Measurements from ENCODE around the gene UBAC2. TPM values are rescaled to one million over a fixed set of nuclear protein-coding genes. Genes with fewer than 3 reads are reported as not detected.

The UBAC2 gene
- total and polyA plus RNA-seq, 2 of the 4 experiments (the other 2 are of a cell fraction): 20.8 to 36.3 TPM

GRCh38 chr13:99282264-99283231 lies 81.9 kb downstream of the UBAC2 start:
- in situ Hi-C loops (cut with MboI; ENCODE audit: low sequenced_read_pairs): no loop called here
- H3K18ac ChIP-seq (ENCODE audit: low read depth, low read length): no peak overlapping the region

More at GRCh38 chr13:99282264-99283231, 81.9 kb downstream of the UBAC2 start:
- Histone ChIP-seq H4K20me1 (ENCODE audit: insufficient read depth, low read length) (no peaks in the 10 kb centered on the region), H3K9me1 (ENCODE audit: insufficient read depth, low read length) (no peaks in the 10 kb centered on the region), H3K4me3 (ENCODE audit: insufficient read depth, low read depth, low read length) (no peak overlapping the region), H3K4me1 (ENCODE audit: control insufficient read depth, insufficient read depth, low read length) (peaks cover 6% of the 10 kb centered on the region; the same call in 1 of the 2 replicates), H3K36me3 (ENCODE audit: control insufficient read depth, insufficient read depth, low read length) (no peaks in the 10 kb centered on the region; the same call in 1 of the 2 replicates), H3K9ac (ENCODE audit: low read depth, low read length) (no peak overlapping the region), H4K91ac (ENCODE audit: insufficient read depth, low read depth, low read length) (no peak overlapping the region), H3K27me3 (ENCODE audit: control insufficient read depth, insufficient read depth, low read length) (no peaks in the 10 kb centered on the region), H3K9me3 (ENCODE audit: control insufficient read depth, insufficient read depth, low read length) (no peaks in the 10 kb centered on the region), H3K4me2 (ENCODE audit: low read depth, low read length) (no peak overlapping the region), H2BK120ac (ENCODE audit: low read depth, low read length) (no peak overlapping the region), H2AK5ac (ENCODE audit: low read depth, low read length) (no peak overlapping the region), H2BK5ac (ENCODE audit: low read depth, low read length, poor library complexity, severe bottlenecking) (no peak overlapping the region), H2AK9ac (replicated peaks; ENCODE audit: low read depth, low read length, poor library complexity) (no peak overlapping the region), H4K5ac (ENCODE audit: low read depth, low read length) (no peak overlapping the region), H2BK20ac (ENCODE audit: low read depth, low read length) (no peak overlapping the region), H2BK15ac (ENCODE audit: low read depth, low read length) (no peak overlapping the region), H3K14ac (replicated peaks; ENCODE audit: low read depth, low read length) (no peak overlapping the region), H3K56ac (ENCODE audit: extremely low read depth, insufficient read depth, low read length) (no peak overlapping the region), H3K79me1 (ENCODE audit: low read depth in 1 of 2, low read length in 2 of 2) (peaks cover 6 to 9% of the 10 kb centered on the region in 2 experiments; a peak in 2 of 4 replicates), H3K27ac (ENCODE audit: insufficient read depth, low read length) (no peak overlapping the region), H3K4ac (ENCODE audit: low read depth, low read length) (no peak overlapping the region), H3K23ac (ENCODE audit: low read depth, low read length) (no peak overlapping the region), H4K8ac (ENCODE audit: low read depth in 2 of 2, low read length in 2 of 2) (no peak overlapping the region), H2AFZ (replicated peaks; ENCODE audit: low read length, poor library complexity) (no peak overlapping the region)
- no peak for DNase-seq
- dilution Hi-C loops (cut with HindIII; ENCODE audit: low sequenced_read_pairs, unreplicated experiment) (no loop called here), intact Hi-C loops (cut with micrococcal nuclease) (no loop called here)
- no peak for TF ChIP-seq USF2 (IDR thresholded peaks at IDR 0.05; ENCODE audit: low read depth, low read length)
- peak; percentile 86 for TF ChIP-seq MAFK (IDR thresholded peaks at IDR 0.05; ENCODE audit: low read depth, low read length)
- ATAC-seq (ENCODE audit: low read depth): no peak; the same call in 1 of the 2 replicates
- CTCF ChIA-PET: interaction anchor here (0.9 kb wide), 1 partner anchor 13 kb away, joined by 4 read pairs; no protein-coding TSS in a partner anchor
- POLR2A ChIA-PET (ENCODE audit: unreplicated experiment): no interaction called here
- no TSS peak for BruUV-seq (replicated peaks)
- no CpG with 5 or more reads among the region's 1 CpG for WGBS, 2 experiments (ENCODE audit: extremely low coverage in 2 of 2, insufficient read length in 1 of 2)

Measured in IMR-90 (cell line).